ENCODE data around the gene IQCC. TPM values are rescaled to one million over a fixed set of nuclear protein-coding genes. Genes with fewer than 3 reads are reported as not detected.
A peak's percentile ranks its signal among the peaks of the same experiment; 100 is the strongest.

The IQCC gene
- total RNA-seq, 1 donor from 2014 or later: 5.7 TPM

- no peak for DNase-seq (ENCODE audit: low spot score)
- no peaks in the 10 kb centered on the region for H3K27me3 Mint-ChIP-seq (ENCODE audit: insufficient read depth)
- peak overlapping the region; percentile 96 for H3K27ac Mint-ChIP-seq
- intact Hi-C loops (cut with micrococcal nuclease): loop anchor here (10.0 kb wide), 1 partner anchor 728 kb away; no protein-coding TSS in a partner anchor
- peak overlapping the region; percentile 77 for H3K4me3 Mint-ChIP-seq
- H3K36me3 Mint-ChIP-seq (ENCODE audit: low read depth): peaks cover 39% of the 10 kb centered on the region
- H3K9me3 Mint-ChIP-seq: no peaks in the 10 kb centered on the region
- H3K4me1 Mint-ChIP-seq (ENCODE audit: low read depth): peaks cover 57% of the 10 kb centered on the region
These were observed 51.2 kb downstream of the IQCC start for GRCh38 chr1:32256473-32257226.

DNA sequence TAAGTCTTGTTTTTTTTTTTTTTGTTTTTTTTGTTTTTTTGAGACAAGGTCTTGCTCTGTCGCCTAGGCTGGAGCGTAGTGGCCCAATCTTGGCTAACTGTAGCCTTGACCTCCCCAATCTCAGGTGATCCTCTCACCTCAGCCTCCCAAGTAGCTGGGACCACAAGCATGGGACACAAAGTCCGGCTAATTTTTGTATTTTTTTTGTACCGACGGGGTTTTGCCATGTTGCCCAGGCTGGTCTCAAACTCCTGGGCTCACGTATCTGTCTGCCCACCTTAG, 51.7 kb downstream of the IQCC start:
- H3K27ac Mint-ChIP-seq: peak overlapping the region; percentile 96
- H3K36me3 Mint-ChIP-seq (ENCODE audit: low read depth): peaks cover 36% of the 10 kb centered on the region
- H3K27me3 Mint-ChIP-seq (ENCODE audit: insufficient read depth): no peaks in the 10 kb centered on the region
- peak overlapping the region; percentile 77 for H3K4me3 Mint-ChIP-seq
- no peak for DNase-seq (ENCODE audit: low spot score)
- intact Hi-C loops (cut with micrococcal nuclease): loop anchor here (10.0 kb wide), 1 partner anchor 728 kb away; no protein-coding TSS in a partner anchor
- peaks cover 52% of the 10 kb centered on the region for H3K4me1 Mint-ChIP-seq (ENCODE audit: low read depth)
- H3K9me3 Mint-ChIP-seq: no peaks in the 10 kb centered on the region

Other genes with a start within 250 kb of the IQCC start
- 156 and 158 TPM in 2 replicates for gene KHDRBS1, start 191.8 kb upstream of the IQCC start, total RNA-seq
- 34.2 and 38.8 TPM in 2 replicates for gene TMEM39B, start 132.7 kb upstream of the IQCC start, total RNA-seq
- gene KPNA6, start 97.6 kb upstream of the IQCC start, total RNA-seq: 76.7 and 78.6 TPM in 2 replicates
- gene TXLNA, start 26.0 kb upstream of the IQCC start, total RNA-seq: 109 and 110 TPM in 2 replicates
- gene CCDC28B, start 5.1 kb upstream of the IQCC start, total RNA-seq: 28.2 and 32.6 TPM in 2 replicates
- gene DCDC2B, start 3.4 kb downstream of the IQCC start, total RNA-seq: 0.15 TPM in 1 of 2 replicates, not detected in the other
- 13.5 and 15.0 TPM in 2 replicates for gene TMEM234, start 16.7 kb downstream of the IQCC start, total RNA-seq
- 297 TPM in 2 replicates for gene EIF3I, start 16.7 kb downstream of the IQCC start, total RNA-seq
- 0.57 and 0.61 TPM in 2 replicates for gene FAM167B, start 41.6 kb downstream of the IQCC start, total RNA-seq
- gene LCK, start 45.6 kb downstream of the IQCC start, total RNA-seq: 269 and 281 TPM in 2 replicates
- 177 and 179 TPM in 2 replicates for gene HDAC1, start 86.4 kb downstream of the IQCC start, total RNA-seq
- gene MARCKSL1, start 130.6 kb downstream of the IQCC start, total RNA-seq: 31.6 and 31.8 TPM in 2 replicates
- gene FAM229A, start 156.8 kb downstream of the IQCC start, total RNA-seq: 4.0 TPM in 2 replicates
- 0.51 and 1.3 TPM in 2 replicates for gene TSSK3, start 156.9 kb downstream of the IQCC start, total RNA-seq
- 48.8 and 50.3 TPM in 2 replicates for gene BSDC1, start 188.8 kb downstream of the IQCC start, total RNA-seq

All from activated T-helper 1 cell treated with anti-CD3 and anti-CD28 coated beads, Interleukin-12 subunit alpha, Interleukin-12 subunit beta, Interleukin-2, Interleukin-4 antibody, amounts not matched to agents 30 ng/mL and 10 ng/mL and 1 ng/mL, durations not matched to agents 14 hours and 24 hours and 36 hours (primary cell).